K562 (cell line): ENCODE measurements around the gene HNRNPDL. TPM values are rescaled to one million over a fixed set of nuclear protein-coding genes. Genes with fewer than 3 reads are reported as not detected.

Source experiments
- BACH1 ChIP-seq: fragments of 200-800 bp; sonication (Bioruptor generic); IDR thresholded peaks from 2 replicates; pipeline ENCODE4 v1.6.1; 2016; ENCODE audit warnings: missing genetic modification characterization, missing compliant biosample characterization
- DDX20 ChIP-seq: fragments of 450-650 bp; IDR thresholded peaks from 2 replicates; pipeline ENCODE4 v1.6.1; 2016; ENCODE audit warnings: missing genetic modification characterization, low read depth, mild to moderate bottlenecking, missing compliant biosample characterization, moderate library complexity
- DPF2 ChIP-seq: fragments of 450-650 bp; IDR thresholded peaks from 2 replicates; pipeline ENCODE4 v1.6.1; 2016
- EHMT2 ChIP-seq: fragments of 450-650 bp; IDR thresholded peaks from 2 replicates; pipeline ENCODE4 v1.6.1; 2018; ENCODE audit warnings: antibody characterized with exemption
- ERF ChIP-seq: fragments of 450-650 bp; formaldehyde crosslinking; IDR thresholded peaks from 2 replicates; pipeline ENCODE4 v1.4.0; 2020; ENCODE audit warnings: mild to moderate bottlenecking, mixed read lengths
- FOXJ3 ChIP-seq: sonication (generic); formaldehyde crosslinking; IDR thresholded peaks from 2 replicates; pipeline ENCODE4 v1.4.0; 2020; ENCODE audit warnings: mild to moderate bottlenecking, missing genetic modification reagents
- FOXK2 ChIP-seq, 2 experiments: fragments of 450-650 bp; IDR thresholded peaks in 1 of 2; conservative IDR thresholded peaks in 1 of 2; 2 replicates each; pipeline ENCODE4 v1.6.1; 2016; ENCODE audit warnings: low read depth in 2 of 2, mild to moderate bottlenecking in 1 of 2
- GTF2F1 ChIP-seq: IDR thresholded peaks from 2 replicates; pipeline ENCODE4 v1.6.1; 2011; ENCODE audit warnings: low read depth, low read length, improper control_type of control experiment
- MXI1 ChIP-seq: IDR thresholded peaks from 2 replicates; pipeline ENCODE4 v1.6.1; 2011; ENCODE audit warnings: low read depth, mild to moderate bottlenecking, improper control_type of control experiment, low read length
- SAFB2 ChIP-seq: fragments of 200-400 bp; formaldehyde crosslinking; IDR thresholded peaks from 2 replicates; pipeline ENCODE4 v1.6.1; 2018; ENCODE audit warnings: borderline replicate concordance, low read length, low read depth, moderate library complexity; ENCODE audit not compliant: severe bottlenecking
- SREBF2 ChIP-seq: sonication (generic); formaldehyde crosslinking; IDR thresholded peaks from 2 replicates; pipeline ENCODE4 v1.4.0; 2020; ENCODE audit warnings: mild to moderate bottlenecking, missing genetic modification reagents
- SRSF1 ChIP-seq: fragments of 200-400 bp; formaldehyde crosslinking; IDR thresholded peaks from 2 replicates; pipeline ENCODE4 v1.6.1; 2017; ENCODE audit warnings: mild to moderate bottlenecking, low read depth, low read length, moderate library complexity
- TEAD1 ChIP-seq, 2 experiments: fragments of 450-650 bp in 1 of 2; sonication (generic) in 1 of 2; formaldehyde crosslinking; IDR thresholded peaks; 2 replicates each; pipeline versions ENCODE4 v1.4.0 to v1.8.0; 2020 to 2022; ENCODE audit warnings: mild to moderate bottlenecking in 2 of 2, missing genetic modification reagents in 1 of 2
- THRB ChIP-seq: fragments of 450-650 bp; formaldehyde crosslinking; conservative IDR thresholded peaks from 2 replicates; pipeline ENCODE4 v1.4.0; 2022; ENCODE audit warnings: mild to moderate bottlenecking, missing genetic modification characterization
- YY1 ChIP-seq, 3 experiments: IDR thresholded peaks; 2 replicates each; pipeline ENCODE4 v1.6.1; 2011; ENCODE audit warnings: low read length in 2 of 3, mild to moderate bottlenecking in 2 of 3, moderate library complexity in 2 of 3, borderline replicate concordance in 1 of 3, control low read depth in 1 of 3, low read depth in 1 of 3; ENCODE audit not compliant: insufficient read depth in 3 of 3, insufficient replicate concordance in 2 of 3, control insufficient read depth in 1 of 3, insufficient read length in 1 of 3; ENCODE audit errors: extremely low read depth in 1 of 3
- ZC3H8 ChIP-seq: fragments of 450-650 bp; IDR thresholded peaks from 2 replicates; pipeline ENCODE4 v1.6.1; 2017
- ZNF165 ChIP-seq: fragments of 250-450 bp; sonication (Bioruptor Pico); IDR thresholded peaks from 2 replicates; pipeline ENCODE4 v1.4.0; 2020; ENCODE audit warnings: borderline replicate concordance
- ZNF583 ChIP-seq: fragments of 250-450 bp; sonication (Bioruptor Pico); IDR thresholded peaks from 2 replicates; pipeline ENCODE4 v1.4.0; 2020
- ZNF584 ChIP-seq: fragments of 200-800 bp; sonication (Bioruptor generic); IDR thresholded peaks from 2 replicates; pipeline ENCODE4 v1.6.1; 2016; ENCODE audit warnings: low read depth, mild to moderate bottlenecking, missing genetic modification characterization, missing compliant biosample characterization
- ZNF695 ChIP-seq: fragments of 450-650 bp; formaldehyde crosslinking; IDR thresholded peaks from 2 replicates; pipeline ENCODE4 v1.4.0; 2020; ENCODE audit warnings: mild to moderate bottlenecking, moderate library complexity
- polyA plus RNA-seq, 8 experiments: library from polyadenylated mRNA; depleted of rRNA in 4 of 8; stranded (reverse) in 5 of 8; unstranded in 3 of 8; fragments of >200 nt; fragmentation: Nextera tagmentation in 2 of 8; fragmentation: Illumina TruSeq in 1 of 8; extraction: Ambion mirVana in 2 of 8; extraction: Trizol in 1 of 8; gene quantifications; 2 replicates each; pipeline versions ENCODE4 v1.2.1 to v1.2.3, GENCODE V29; 2011 to 2014; ENCODE audit warnings: inconsistent platforms in 1 of 8, missing spikeins in 1 of 8
- total RNA-seq, 7 experiments: library from RNA; depleted of rRNA in 6 of 7; stranded (reverse); fragments of >200 nt in 6 of 7; fragmentation: Illumina TruSeq in 2 of 7; extraction: Trizol in 2 of 7; gene quantifications; 2 replicates each; pipeline versions ENCODE4 v1.2.1 to v1.2.3, GENCODE V29; 2011 to 2021; ENCODE audit warnings: low replicate concordance in 1 of 7
- TF ChIP-seq, protein P1 (sequence below): fragments of 450-650 bp; formaldehyde crosslinking; IDR thresholded peaks from 2 replicates; pipeline ENCODE4 v1.4.0; 2020; ENCODE audit warnings: mild to moderate bottlenecking
- TF ChIP-seq, protein P2 (sequence below): fragments of 250-450 bp; sonication (Bioruptor Pico); IDR thresholded peaks from 2 replicates; pipeline ENCODE4 v1.4.0; 2020; ENCODE audit warnings: mild to moderate bottlenecking
- TF ChIP-seq, protein P3 (sequence below): fragments of 250-450 bp; sonication (Bioruptor Pico); IDR thresholded peaks from 2 replicates; pipeline ENCODE4 v1.5.1; 2021; ENCODE audit warnings: mild to moderate bottlenecking

HNRNPDL gene
- total and polyA plus RNA-seq, 9 of the 15 experiments (the other 6 are each of a cell fraction or from before 2014, with no cell fraction given) = 243 to 652 (median 351) TPM

DNA sequence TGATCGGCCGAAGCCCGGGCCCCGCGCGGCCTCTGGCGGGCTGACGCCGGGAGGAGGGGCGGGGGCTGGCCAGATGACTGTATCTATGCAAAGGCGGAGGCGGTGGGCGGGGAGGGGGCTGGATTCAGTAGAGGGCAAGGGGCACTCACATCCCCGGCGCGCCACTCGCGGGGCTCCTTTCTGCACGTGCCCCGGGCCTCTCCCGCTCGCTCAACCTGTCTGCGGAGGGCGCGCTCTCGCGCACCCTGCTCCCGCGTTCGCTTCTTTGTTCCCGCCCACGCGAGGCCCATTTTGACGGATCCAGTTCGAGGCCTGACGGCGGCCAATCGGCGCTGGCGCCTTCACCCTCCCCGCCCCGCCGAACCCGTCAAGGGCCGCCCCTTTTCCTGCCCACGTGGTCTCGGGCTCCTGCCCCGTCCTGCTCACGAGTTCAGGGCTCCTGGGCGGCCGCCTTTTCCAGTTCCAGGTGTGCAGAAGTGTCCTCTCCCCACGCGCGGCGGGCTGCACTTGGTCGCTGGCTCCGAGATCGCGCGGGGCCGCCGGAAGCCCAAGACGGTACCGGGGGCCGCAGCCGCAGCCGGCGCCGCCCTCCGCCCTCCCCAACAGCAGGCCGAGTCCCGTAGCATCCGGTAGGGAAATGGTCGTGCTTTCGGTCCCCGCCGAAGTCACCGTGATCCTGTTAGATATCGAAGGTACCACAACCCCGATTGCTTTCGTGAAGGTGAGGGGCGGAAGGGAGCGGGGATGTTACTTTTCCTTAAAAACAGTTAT is at the start of gene HNRNPDL, which contains the start of gene ENOPH1 (continued):
- TF ChIP-seq GTF2F1 (peak; percentile 65; the same call in 1 of the 2 replicates), TEAD1 (CRISPR knock-in tag; IDR thresholded peaks at IDR 0.05) (0 out of 4 replicates have a peak, but pooled peaks of 1 of the 2 experiments have one; percentile 54), EHMT2 (no peak), BACH1 (tag) (no peak), DDX20 (no peak), SRSF1 (no peak), ZNF583 (CRISPR knock-in tag) (no peak), SREBF2 (CRISPR knock-in tag) (no peak), ERF (CRISPR knock-in tag) (no peak), FOXJ3 (CRISPR knock-in tag) (no peak), YY1 (IDR thresholded peaks at IDR 0.05; ENCODE audit: borderline replicate concordance in 1 of 3, control insufficient read depth in 1 of 3, extremely low read depth in 1 of 3, insufficient read depth in 3 of 3, insufficient read length in 1 of 3, insufficient replicate concordance in 2 of 3, low read depth in 1 of 3, low read length in 2 of 3) (peak in 2 of 3 experiments; percentile 68 to 76), THRB (CRISPR knock-in tag) (no peak), ZNF165 (no peak), MXI1 (peak; percentile 73), ZC3H8 (no peak), DPF2 (no peak), FOXK2 (conservative IDR thresholded peaks at IDR 0.05 in 1 of 2, IDR thresholded peaks at IDR 0.05 in 1 of 2; ENCODE audit: low read depth in 2 of 2) (no peak), ZNF695 (CRISPR knock-in tag) (no peak), SAFB2 (no peak), ZNF584 (CRISPR knock-in tag) (no peak)
- TF ChIP-seq, protein P1, sequence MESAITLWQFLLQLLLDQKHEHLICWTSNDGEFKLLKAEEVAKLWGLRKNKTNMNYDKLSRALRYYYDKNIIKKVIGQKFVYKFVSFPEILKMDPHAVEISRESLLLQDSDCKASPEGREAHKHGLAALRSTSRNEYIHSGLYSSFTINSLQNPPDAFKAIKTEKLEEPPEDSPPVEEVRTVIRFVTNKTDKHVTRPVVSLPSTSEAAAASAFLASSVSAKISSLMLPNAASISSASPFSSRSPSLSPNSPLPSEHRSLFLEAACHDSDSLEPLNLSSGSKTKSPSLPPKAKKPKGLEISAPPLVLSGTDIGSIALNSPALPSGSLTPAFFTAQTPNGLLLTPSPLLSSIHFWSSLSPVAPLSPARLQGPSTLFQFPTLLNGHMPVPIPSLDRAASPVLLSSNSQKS (CRISPR knock-in tag) = no peak
- TF ChIP-seq, protein P2, sequence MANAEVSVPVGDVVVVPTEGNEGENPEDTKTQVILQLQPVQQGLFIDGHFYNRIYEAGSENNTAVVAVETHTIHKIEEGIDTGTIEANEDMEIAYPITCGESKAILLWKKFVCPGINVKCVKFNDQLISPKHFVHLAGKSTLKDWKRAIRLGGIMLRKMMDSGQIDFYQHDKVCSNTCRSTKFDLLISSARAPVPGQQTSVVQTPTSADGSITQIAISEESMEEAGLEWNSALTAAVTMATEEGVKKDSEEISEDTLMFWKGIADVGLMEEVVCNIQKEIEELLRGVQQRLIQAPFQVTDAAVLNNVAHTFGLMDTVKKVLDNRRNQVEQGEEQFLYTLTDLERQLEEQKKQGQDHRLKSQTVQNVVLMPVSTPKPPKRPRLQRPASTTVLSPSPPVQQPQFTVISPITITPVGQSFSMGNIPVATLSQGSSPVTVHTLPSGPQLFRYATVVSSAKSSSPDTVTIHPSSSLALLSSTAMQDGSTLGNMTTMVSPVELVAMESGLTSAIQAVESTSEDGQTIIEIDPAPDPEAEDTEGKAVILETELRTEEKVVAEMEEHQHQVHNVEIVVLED (CRISPR knock-in tag) = no peak
- TF ChIP-seq, protein P3, sequence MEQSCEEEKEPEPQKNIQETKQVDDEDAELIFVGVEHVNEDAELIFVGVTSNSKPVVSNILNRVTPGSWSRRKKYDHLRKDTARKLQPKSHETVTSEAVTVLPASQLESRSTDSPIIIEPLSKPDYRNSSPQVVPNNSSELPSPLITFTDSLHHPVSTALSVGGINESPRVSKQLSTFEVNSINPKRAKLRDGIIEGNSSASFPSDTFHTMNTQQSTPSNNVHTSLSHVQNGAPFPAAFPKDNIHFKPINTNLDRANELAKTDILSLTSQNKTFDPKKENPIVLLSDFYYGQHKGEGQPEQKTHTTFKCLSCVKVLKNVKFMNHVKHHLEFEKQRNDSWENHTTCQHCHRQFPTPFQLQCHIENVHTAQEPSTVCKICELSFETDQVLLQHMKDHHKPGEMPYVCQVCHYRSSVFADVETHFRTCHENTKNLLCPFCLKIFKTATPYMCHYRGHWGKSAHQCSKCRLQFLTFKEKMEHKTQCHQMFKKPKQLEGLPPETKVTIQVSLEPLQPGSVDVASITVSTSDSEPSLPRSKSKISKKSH (CRISPR knock-in tag) = no peak
